OCI-M2 (cell line): ENCODE data around the gene TRMT6.

Source experiments
- DNase-seq: peaks from one replicate; lab custom pipeline; 2025; ENCODE audit not compliant: unreplicated experiment; lab: John Stamatoyannopoulos, UW

The TRMT6 gene

DNA sequence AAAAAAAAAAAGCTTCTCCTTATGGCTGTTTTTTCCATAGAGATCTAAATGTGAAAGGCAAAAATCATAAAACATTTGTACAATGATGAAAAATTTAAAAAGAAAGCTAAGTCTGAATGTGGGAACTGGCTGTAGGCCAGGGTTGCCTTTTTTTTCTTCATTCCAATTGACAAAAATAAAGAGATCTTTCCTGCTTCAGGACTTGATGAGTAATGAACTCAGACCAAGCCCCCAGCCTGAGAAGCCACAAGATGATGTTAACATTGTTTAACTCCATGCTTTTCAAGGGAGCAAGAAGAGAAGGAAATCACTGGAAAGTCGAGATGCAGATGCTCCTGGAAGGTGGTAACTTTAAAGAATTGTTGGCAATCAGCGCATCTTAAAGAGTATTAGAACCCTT is 41.4 kb downstream of the TRMT6 start:
- no peak for DNase-seq

DNA sequence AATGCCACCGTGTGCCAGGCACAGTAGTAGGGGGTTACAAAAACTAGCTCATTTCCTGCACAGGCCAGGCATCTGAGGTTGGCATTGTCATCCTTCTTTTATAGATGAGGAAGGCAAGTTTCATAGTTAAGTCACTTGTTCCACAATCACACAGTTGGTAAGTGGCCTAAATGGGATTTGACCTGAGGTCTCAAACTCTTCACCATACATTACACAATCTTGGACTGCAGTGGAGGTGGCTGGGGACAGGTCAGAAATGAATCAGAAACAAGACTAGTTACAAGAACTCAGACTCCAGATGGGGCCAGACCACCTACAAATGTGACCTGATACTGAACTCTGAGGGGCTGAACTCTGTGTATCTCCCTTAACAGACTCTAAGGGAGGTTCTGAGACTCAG is 49.4 kb downstream of the TRMT6 start:
- DNase-seq, result no peak

DNA sequence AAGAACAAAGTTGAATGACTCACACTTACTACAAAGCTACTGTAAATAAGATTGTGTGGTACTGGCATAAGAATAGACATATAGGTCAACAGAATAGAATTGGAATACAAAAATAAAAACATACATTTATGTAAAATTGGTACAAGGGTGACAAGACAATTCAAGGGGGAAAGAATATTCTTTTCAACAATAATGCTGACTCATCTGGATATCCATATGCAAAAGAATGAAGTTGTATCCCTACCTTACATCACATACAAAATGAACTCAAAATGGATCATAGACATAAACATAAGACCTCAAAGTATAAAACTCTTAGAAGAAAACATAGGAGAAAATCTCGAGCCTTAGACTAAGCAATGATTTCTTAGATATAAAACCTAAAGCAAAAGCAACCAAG is 50.9 kb downstream of the TRMT6 start:
- DNase-seq, result no peak

DNA sequence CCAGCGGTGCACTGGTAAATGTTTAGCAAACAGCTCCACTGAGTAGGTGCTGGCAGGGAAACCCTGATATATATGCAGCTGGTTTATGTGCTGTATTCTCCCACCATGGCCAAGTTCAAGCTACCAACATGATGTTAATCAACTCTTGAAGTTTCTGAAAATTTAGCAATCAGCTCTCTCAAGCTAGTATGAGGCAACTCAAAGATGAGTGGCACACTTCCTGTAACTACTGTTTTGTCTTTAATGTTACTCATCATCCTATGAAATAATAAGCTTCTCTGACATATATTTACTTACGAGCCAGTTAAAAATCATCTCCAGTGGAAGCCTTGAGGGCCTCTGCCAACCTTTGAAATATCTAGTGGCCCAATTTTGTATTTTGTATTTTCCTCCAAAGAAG is 54.7 kb downstream of the TRMT6 start:
- no peak for DNase-seq

DNA sequence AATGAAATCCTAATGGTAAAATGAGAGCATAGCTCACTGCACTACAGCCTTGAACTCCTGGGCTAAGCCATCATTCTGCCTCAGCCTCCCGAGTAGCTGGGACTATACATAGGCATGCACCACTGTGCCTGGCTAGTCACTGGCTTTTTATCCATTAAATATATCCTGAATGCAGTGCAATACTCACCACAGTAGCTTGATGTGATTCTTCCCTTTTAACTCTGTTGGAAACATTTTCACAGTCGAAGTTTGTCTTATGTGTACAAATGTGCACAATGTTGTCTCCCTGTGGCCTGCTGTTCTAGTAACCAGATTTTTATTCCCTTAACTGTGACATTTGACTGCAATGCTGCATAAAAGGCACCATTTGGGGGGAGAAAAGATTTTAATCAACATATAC is 56.7 kb downstream of the TRMT6 start:
- no peak for DNase-seq

DNA sequence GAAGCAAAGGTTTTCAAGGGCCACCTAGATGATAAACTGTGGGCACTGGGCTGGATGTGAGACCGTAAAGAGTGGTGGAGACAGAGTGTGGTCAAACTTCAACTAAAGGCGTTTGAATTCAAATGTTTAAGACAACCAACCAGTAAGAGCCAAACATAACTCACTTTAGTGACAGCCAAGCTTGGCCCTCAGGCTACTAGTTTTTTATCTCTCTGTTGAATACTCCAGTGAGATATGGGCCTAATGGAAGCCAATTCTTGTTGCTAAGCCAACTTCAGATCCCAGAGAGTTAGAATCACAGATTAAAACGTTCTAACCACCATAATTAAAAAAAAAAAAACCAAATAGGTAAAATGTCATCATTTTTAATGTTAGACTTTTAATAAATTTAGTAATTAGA is 57.3 kb downstream of the TRMT6 start:
- DNase-seq, result no peak

DNA sequence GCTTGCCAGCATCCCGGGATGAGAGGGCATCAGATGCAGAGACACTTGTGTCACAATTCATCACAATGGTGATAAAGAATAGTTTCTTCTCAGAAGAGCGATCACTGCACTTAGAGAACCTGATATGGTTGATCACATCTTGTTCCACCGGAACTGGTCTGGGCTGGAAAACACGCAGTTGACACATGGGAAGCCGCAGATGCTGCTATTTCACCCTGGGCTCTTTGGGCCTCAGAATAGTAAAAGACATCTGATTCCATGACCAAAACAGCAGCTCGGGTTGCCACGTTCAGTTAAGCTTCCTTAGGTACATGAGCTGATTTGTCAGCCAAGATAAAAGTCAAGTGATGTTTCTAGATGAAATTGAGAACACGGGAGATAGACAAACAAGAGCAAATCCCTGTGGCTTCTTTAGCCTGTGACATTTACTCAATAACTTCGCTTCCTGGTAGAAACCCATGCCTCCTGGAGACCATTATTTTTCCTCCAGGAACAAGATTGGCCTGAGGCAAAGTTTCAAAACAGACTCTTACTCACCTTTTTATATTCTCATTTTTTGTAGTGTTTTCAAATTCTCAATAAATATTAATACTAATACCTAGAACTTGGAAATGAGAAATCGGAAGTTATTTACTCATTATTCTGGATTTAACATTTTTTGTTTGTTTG is 59.4 kb downstream of the TRMT6 start:
- DNase-seq, result no peak

DNA sequence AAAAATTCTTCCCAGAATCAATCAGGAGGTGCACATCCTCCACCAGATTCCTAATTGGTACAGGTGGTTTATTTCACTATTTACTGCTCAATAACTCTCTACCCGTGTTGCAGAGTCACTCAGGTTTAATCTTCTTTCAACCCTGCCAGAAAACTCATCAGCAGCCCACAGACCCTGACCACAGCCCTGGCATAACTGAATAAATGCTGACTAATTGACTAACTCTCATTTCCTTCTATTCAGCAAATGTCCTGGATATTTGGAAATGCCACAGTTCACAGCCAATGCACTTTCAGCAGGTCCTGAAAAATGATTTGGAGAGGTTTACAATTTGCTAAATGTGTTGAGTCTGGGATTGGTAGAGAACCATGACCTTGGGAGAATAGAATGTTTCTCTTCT is 62.3 kb downstream of the TRMT6 start:
- DNase-seq, result no peak

DNA sequence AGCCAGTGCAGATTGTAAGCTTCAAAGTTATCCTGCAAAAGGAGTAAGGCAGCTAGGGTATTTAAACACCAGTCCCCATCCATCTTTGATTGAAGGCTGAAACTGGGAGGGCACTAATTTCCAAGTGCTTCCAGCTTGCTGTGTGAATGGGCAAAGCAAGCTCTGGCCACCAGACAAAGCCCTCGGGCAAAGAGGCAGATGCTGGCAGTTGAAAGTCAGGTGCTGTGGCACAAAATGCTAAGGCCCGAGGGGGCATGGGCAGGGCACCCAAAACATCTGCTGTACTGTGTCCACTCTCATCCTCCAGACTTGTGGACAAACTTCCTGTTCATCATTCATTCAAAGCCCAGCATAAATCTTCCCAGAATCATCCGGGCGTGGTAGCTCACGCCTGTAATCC is 62.9 kb downstream of the TRMT6 start:
- no peak for DNase-seq
